SHP77 (cell line): ENCODE data around the gene CCT6B.
"Not testable (repeated sequence)": the region's sequence is repeated elsewhere in the genome, so short reads cannot be mapped to it uniquely, and the experiment has no call there.

ENCODE experiments used
- DNase-seq, 2 experiments: peaks; one replicate each; lab custom pipeline; 2025; lab: John Stamatoyannopoulos, UW

The CCT6B gene, protein sequence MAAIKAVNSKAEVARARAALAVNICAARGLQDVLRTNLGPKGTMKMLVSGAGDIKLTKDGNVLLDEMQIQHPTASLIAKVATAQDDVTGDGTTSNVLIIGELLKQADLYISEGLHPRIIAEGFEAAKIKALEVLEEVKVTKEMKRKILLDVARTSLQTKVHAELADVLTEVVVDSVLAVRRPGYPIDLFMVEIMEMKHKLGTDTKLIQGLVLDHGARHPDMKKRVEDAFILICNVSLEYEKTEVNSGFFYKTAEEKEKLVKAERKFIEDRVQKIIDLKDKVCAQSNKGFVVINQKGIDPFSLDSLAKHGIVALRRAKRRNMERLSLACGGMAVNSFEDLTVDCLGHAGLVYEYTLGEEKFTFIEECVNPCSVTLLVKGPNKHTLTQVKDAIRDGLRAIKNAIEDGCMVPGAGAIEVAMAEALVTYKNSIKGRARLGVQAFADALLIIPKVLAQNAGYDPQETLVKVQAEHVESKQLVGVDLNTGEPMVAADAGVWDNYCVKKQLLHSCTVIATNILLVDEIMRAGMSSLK

GRCh38 chr17:34961093-34961911, at the start of gene CCT6B, which contains the start of gene ZNF830:
Gene CCT6B, minus strand, starts transcription at chr17:34961460. Its CDS starts 67 bp downstream, at chr17:34961393.
Gene ZNF830, plus strand, starts transcription at chr17:34961540. Its CDS starts 27 bp downstream, at chr17:34961567.
- DNase-seq, result peak; percentile 83 to 91

GRCh38 chr17:35010093-35010492, 48.8 kb upstream of the CCT6B start:
- DNase-seq, result no peak

DNA sequence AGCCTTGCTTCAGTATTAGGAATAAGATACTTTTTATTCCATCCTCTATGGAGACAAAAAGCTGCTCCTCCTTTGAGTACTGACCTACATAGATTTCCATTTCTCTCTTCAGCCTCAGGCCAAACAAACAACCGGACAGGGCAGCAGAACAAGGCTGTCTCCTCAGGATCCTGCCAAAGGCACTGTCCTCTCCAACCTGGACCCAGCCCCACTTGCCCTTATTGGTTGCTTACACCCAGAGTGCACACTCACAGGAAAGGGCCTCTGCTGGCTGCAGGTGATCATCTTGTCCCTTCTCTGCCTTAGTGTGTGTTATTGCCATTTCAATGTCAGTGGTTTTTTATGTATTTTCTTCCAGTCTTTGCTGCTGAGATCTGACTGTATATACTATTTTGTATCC, 45.7 kb upstream of the CCT6B start:
- DNase-seq, result no peak

DNA sequence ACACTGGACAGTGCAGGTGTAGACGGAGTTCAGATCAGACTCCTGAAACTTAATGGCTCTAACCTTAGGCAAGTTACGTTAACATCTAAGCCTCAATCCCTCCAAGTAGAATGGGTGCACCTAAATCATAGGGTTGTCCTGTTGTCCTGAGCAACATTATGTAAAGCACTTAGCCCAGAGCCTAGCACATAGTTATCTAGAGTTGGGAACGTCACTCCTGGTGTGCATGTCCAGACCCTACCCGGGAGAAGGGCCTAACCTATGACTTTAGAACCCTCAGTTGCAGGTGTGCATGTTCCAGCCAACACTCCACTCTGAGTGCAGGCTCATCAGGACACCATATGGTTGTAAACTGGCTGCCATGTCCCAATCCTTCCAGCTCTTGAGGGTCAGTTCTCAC, 45.1 kb upstream of the CCT6B start:
- DNase-seq, result no peak

DNA sequence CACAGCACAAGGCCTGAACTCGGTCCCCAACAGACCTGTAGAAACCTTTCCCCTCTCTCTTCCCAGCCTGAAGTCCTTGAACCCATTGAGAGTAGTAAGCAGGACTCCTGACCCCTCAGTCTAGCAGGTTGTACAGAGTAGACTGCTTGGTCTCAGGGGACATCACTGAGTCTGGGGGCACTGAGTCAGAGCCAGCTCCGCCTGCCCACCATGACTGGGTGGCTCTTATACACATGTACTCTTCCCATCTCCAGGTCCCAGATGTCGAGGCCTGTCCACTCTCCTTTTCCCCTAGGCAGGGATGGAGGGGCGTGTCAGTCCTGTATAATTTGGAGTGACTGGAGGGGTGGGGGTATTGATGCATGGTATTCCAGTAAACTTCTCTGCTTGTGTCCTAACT, 42.5 kb upstream of the CCT6B start:
- no peak for DNase-seq

DNA sequence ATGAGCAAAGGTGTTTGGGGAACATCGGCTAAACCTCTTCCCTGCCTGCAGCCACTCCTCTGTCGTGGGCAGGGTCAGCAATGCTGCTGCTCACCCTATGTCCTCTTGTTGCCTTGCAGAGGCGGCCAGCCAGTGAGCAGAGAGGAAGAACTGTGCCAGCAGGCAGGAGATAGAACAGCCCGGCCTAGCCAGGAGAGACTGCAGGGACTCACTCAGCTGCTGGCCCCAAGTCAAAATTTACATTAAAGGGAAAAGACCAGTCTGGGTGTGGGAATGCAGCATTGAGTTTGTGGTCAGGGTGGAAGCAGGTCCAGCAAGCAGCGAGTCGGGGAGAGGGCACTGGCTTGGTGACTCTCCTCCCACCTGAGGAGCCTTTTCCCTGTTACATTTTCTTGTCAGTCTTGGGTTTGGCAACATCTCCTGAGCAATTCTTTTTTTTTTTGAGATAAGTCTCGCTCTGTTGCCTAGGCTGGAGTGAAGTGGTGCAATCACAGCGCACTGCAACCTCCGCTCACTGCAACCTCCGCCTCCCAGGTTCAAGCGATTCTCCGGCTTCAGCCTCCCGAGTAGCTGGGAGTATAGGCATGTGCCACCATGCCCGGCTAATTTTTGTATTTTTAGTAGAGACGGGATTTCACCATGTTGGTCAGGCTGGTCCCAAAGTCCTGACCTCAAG, 41.8 kb upstream of the CCT6B start:
- DNase-seq, result no peak

DNA sequence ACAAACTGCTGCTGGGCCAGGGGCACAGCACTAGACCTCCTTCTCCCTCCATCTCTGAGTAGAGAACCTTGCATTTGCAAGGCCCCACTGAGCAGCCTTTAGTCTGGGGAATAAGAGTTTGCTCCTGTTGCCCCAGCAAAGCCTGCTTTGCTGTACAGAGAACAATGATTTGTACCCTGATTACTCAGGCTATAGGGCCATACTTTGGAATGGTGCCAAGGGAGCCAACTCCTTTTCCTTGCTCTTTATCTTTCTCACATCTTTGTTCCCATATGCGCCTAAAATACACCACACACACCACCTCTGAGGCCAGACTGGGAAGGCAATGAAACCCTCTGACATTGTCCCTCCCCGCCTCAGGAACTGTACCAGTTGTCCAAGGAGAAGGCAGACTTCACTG, 40.3 kb upstream of the CCT6B start:
- DNase-seq, result no peak

- DNase-seq, result not testable (repeated sequence)
These were observed 39.7 kb upstream of the CCT6B start for GRCh38 chr17:35000965-35001364.

- DNase-seq, result no peak
These were observed 38.2 kb upstream of the CCT6B start for GRCh38 chr17:34999456-34999855.

- peak; percentile 24 to 44 for DNase-seq
These were observed 36.9 kb upstream of the CCT6B start for GRCh38 chr17:34998205-34998604.

DNA sequence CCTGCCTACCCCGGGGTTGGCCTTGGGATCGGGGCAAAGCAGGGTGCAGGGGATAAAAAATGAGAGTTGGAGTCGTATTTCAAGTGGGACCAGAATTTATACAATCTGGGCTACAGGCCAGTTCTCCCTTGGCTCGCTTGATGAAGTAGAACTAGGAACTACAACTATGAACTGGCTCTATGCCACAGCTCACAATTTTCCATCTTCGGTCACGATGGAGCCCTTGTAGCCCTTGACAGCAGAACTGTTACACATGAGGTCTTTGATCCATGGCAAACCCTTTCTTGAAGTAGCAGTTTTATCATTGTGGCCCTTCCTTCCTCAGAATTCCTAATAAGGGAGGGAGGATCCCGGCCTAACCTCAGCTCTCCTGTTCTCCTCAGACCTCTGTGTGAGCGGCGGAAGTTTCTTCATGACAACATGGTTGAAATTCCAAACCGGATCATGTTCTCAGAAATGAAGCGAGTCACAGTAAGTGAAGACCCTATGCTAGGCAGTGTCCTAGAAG, 36.1 kb upstream of the CCT6B start:
- no peak for DNase-seq

GRCh38 chr17:34996422-34997285, 35.4 kb upstream of the CCT6B start:
- no peak for DNase-seq

- DNase-seq, result no peak
These were observed 31.8 kb upstream of the CCT6B start for GRCh38 chr17:34993031-34993430.

- DNase-seq, result no peak
These were observed 30.3 kb upstream of the CCT6B start for GRCh38 chr17:34991606-34992005.

DNA sequence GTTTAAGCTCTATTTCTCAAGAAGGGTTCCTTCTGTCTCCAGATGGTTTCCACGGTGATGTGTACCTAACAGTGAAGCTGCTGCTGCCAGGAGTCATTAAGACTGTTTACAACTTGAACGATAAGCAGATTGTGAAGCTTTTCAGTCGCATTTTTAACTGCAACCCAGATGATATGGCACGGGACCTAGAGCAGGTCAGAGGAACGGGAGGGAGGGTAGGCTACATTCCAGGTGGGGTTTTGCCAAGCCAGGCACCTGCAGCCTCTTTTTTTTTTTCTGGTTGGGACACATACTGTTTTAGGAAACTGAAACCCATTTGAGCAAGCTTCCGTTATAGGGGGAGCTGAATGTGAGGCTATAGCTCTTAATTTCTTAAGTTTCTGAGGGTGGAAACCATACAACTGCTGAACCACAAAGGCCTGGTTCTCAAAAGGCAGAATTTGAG, 29.7 kb upstream of the CCT6B start:
- no peak for DNase-seq

GRCh38 chr17:34989473-34989872, 28.2 kb upstream of the CCT6B start:
- DNase-seq, result no peak

DNA sequence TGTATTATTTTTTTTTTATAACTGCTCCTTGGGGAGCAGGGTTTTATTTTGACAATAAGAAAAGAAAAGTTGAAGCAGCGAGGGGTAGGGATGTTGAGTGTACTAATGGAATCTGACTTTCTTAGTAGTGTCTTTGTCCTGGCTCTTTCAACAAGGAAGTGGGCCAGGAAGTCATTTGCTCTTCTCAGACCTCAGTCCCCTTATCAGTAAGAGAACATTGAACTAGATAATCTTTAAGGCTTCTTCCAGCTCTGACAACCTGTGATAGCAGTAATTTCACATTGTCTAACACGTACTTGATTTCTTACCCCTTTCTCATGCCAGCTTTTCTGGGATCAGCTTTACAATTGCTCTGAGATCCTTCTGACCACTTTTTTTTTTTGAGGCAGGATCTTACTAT, 27.4 kb upstream of the CCT6B start:
- no peak for DNase-seq

DNA sequence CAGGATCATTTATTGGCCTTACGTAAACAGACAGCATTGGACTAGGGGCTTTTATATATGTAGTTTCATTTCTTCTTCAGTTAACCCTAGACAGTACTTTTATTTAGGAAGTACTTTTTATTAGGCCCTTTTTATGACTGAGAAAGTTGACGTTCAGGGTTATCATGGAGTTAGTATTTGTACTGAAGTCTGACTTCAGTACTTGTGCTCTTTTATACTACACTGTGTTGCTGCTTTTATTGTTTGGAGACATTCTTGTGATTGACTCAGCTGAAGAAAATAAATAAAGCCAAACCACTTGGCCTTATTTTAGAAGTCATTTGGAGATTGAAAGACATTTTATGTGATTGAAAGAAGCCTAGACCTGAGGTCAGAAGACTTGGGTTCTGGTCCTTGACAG, 26.0 kb upstream of the CCT6B start:
- no peak for DNase-seq

- no peak for DNase-seq
These were observed 20.4 kb upstream of the CCT6B start for GRCh38 chr17:34981538-34982241.
